NCI-H82 (cell line): ENCODE data around the gene RAB31.

Experiments
- DNase-seq: peaks from one replicate; lab custom pipeline; 2025; lab: John Stamatoyannopoulos, UW

RAB31 gene

GRCh38 chr18:9792565-9793245 is 84.6 kb downstream of the RAB31 start:
- peak; percentile 58 for DNase-seq

GRCh38 chr18:9796011-9796410 is 87.9 kb downstream of the RAB31 start:
- DNase-seq, result no peak

GRCh38 chr18:9796935-9797549 is 88.9 kb downstream of the RAB31 start:
- no peak for DNase-seq

GRCh38 chr18:9802175-9803062 is 94.3 kb downstream of the RAB31 start:
- no peak for DNase-seq

GRCh38 chr18:9803063-9803697 is 95.1 kb downstream of the RAB31 start:
- DNase-seq, result no peak

- no peak for DNase-seq
These were observed 95.8 kb downstream of the RAB31 start for GRCh38 chr18:9803698-9804516.

GRCh38 chr18:9804517-9805104 is 96.5 kb downstream of the RAB31 start:
- no peak for DNase-seq

- no peak for DNase-seq
These were observed 98.8 kb downstream of the RAB31 start for GRCh38 chr18:9806905-9807304.

GRCh38 chr18:9808295-9809241 is 100.5 kb downstream of the RAB31 start:
- DNase-seq, result no peak

GRCh38 chr18:9809697-9810096 is 101.6 kb downstream of the RAB31 start:
- no peak for DNase-seq

GRCh38 chr18:9810299-9810698 is 102.2 kb downstream of the RAB31 start:
- DNase-seq, result no peak

GRCh38 chr18:9810994-9811705 is 103.0 kb downstream of the RAB31 start:
- DNase-seq, result peak; percentile 11

- DNase-seq, result peak; percentile 31
These were observed 103.9 kb downstream of the RAB31 start for GRCh38 chr18:9811978-9812377.

GRCh38 chr18:9814431-9814830 is 106.3 kb downstream of the RAB31 start:
- no peak for DNase-seq

GRCh38 chr18:9817286-9817685 is 109.2 kb downstream of the RAB31 start:
- DNase-seq, result no peak

- DNase-seq, result no peak
These were observed 109.8 kb downstream of the RAB31 start for GRCh38 chr18:9817725-9818422.

- no peak for DNase-seq
These were observed 110.3 kb downstream of the RAB31 start for GRCh38 chr18:9818423-9818734.

- no peak for DNase-seq
These were observed 112.0 kb downstream of the RAB31 start for GRCh38 chr18:9820127-9820526.

GRCh38 chr18:9820719-9821118 is 112.6 kb downstream of the RAB31 start:
- no peak for DNase-seq
